HCEC 1CT (cell line): ENCODE data around the gene GRIFIN.

Experiments
- DNase-seq: peaks from one replicate; pipeline ENCODE4 v3.0.0-alpha.2; 2017

The GRIFIN gene

GRCh38 chr7:2452643-2453270 is 23.4 kb downstream of the GRIFIN start:
- DNase-seq: no peak

GRCh38 chr7:2452074-2452507 is 24.1 kb downstream of the GRIFIN start:
- no peak for DNase-seq

- DNase-seq: peak; percentile 67
Observed at GRCh38 chr7:2451171-2452073, 24.8 kb downstream of the GRIFIN start.

GRCh38 chr7:2450198-2451107 is 25.7 kb downstream of the GRIFIN start:
- DNase-seq: no peak

GRCh38 chr7:2446676-2447075 is 29.5 kb downstream of the GRIFIN start:
- DNase-seq: no peak

- no peak for DNase-seq
Observed at GRCh38 chr7:2445898-2446555, 30.2 kb downstream of the GRIFIN start.

- DNase-seq: no peak
Observed at GRCh38 chr7:2445047-2445446, 31.2 kb downstream of the GRIFIN start.

GRCh38 chr7:2444476-2444875 is 31.7 kb downstream of the GRIFIN start:
- peak; percentile 12 for DNase-seq

- no peak for DNase-seq
Observed at GRCh38 chr7:2443491-2443890, 32.7 kb downstream of the GRIFIN start.

- DNase-seq: no peak
Observed at GRCh38 chr7:2441430-2442058, 34.7 kb downstream of the GRIFIN start.

- DNase-seq: no peak
Observed at GRCh38 chr7:2440608-2441245, 35.5 kb downstream of the GRIFIN start.

- DNase-seq: no peak
Observed at GRCh38 chr7:2438775-2439174, 37.4 kb downstream of the GRIFIN start.

GRCh38 chr7:2438186-2438585 is 38.0 kb downstream of the GRIFIN start:
- no peak for DNase-seq

- DNase-seq: no peak
Observed at GRCh38 chr7:2437537-2438148, 38.6 kb downstream of the GRIFIN start.

GRCh38 chr7:2437136-2437535 is 39.1 kb downstream of the GRIFIN start:
- DNase-seq: no peak

GRCh38 chr7:2436341-2437104 is 39.7 kb downstream of the GRIFIN start:
- DNase-seq: no peak

GRCh38 chr7:2435146-2435545 is 41.1 kb downstream of the GRIFIN start:
- no peak for DNase-seq

GRCh38 chr7:2433713-2434550 is 42.3 kb downstream of the GRIFIN start:
- DNase-seq: no peak
